ENCODE measurements around the gene TRPV5. TPM values are rescaled to one million over a fixed set of nuclear protein-coding genes. Genes with fewer than 3 reads are reported as not detected.

TRPV5 gene
- total and polyA plus RNA-seq, 2 of the 8 experiments (the other 6 are each of a cell fraction or from before 2014, with no cell fraction given), result 0.03 TPM; not detected in 1

DNA sequence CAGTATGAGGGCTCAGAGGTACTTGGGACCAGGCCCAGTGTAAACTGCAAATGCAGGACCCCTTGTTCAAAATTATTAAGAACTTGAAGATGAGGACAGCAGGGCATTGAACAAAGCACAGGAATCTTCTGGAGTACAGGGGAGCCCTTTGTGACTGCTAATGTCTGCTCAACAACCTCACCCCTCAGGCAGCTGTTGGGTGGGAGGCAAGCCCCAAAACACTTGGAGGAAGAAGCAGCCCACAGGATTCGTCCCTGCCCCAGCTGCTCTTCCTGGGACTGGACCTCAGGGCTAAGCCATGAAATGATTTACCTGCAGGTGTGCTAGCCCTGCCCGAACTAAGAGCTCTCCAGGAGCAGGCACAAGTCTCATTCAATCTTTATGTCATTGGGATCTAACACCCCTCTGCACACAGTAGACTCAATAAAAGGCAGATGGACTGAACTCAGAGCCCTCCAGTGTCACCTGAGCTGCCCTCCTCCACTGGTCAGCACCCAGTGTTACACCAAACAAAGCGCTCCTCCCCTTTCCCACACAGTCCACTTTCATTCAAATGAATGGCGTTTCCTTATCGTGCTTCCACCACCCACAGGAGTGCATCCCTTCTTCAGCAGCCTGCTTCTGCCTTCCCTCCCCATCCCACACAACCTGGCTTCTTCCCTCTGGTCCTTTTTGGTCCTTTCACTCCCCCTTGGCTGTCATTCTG is 1.0 kb downstream of the TRPV5 start:
- WGBS, 2 experiments (ENCODE audit: extremely low coverage in 1 of 2, insufficient coverage in 1 of 2, insufficient read length in 1 of 2, insufficient replicate concordance in 2 of 2, low coverage in 1 of 2, low lambda C conversion rate in 2 of 2, missing lambda C conversion rate in 1 of 2), result 88% methylated on average over 5 of the region's 5 CpGs; no CpG with 5 or more reads in 1 of the 2 experiments
- Histone ChIP-seq H3K14ac (ENCODE audit: insufficient read length) (no peak overlapping the region), H2BK15ac (ENCODE audit: low read length) (no peak overlapping the region), H3K27ac (ENCODE audit: low read depth, low read length) (no peak overlapping the region), H3K27me3 (replicated peaks in 1 of 4; ENCODE audit: control insufficient read depth in 3 of 4, extremely low read depth in 1 of 4, insufficient read depth in 3 of 4, low read length in 3 of 4) (no peaks in the 10 kb centered on the region; a peak in 2 of 7 replicates), H3K4me1 (replicated peaks in 1 of 4; ENCODE audit: control insufficient read depth in 3 of 4, insufficient read depth in 4 of 4, low read length in 3 of 4) (peaks cover 0 to 5% (median 2%) of the 10 kb centered on the region in 4 experiments; a peak in 3 of 7 replicates), H4K8ac (ENCODE audit: extremely low read depth, insufficient read depth, low read length) (no peak overlapping the region), H3K23ac (ENCODE audit: insufficient read length) (no peak overlapping the region), H2BK120ac (replicated peaks; ENCODE audit: low read depth, low read length) (no peak overlapping the region), H3K4me2 (ENCODE audit: insufficient read depth in 1 of 2, low read depth in 2 of 2, low read length in 2 of 2) (no peak overlapping the region; a peak in 1 of 4 replicates), H3K4me3 (ENCODE audit: extremely low read depth in 1 of 4, insufficient read depth in 2 of 4, low read depth in 3 of 4, low read length in 4 of 4) (no peak overlapping the region), H3K56ac (replicated peaks; ENCODE audit: insufficient read length, low read depth, low read length) (no peak overlapping the region), H4K5ac (ENCODE audit: insufficient read length, low read depth, low read length) (no peak overlapping the region), H4K91ac (replicated peaks; ENCODE audit: insufficient read length, low read length) (no peak overlapping the region), H3K36me3 (ENCODE audit: control insufficient read depth in 2 of 4, insufficient read depth in 4 of 4, low read length in 3 of 4) (no peaks in the 10 kb centered on the region), H3K18ac (ENCODE audit: extremely low read depth, low read length) (no peak overlapping the region), H3K9me3 (ENCODE audit: insufficient read depth in 2 of 2, low read depth in 1 of 2, low read length in 1 of 2) (no peaks in the 10 kb centered on the region), H2AK5ac (ENCODE audit: low read depth, low read length) (no peak overlapping the region), H3K79me2 (ENCODE audit: control insufficient read depth in 1 of 2, insufficient read depth in 2 of 2, low read length in 2 of 2) (no peaks in the 10 kb centered on the region), H2BK12ac (ENCODE audit: low read depth, low read length) (no peak overlapping the region), H3K9ac (replicated peaks in 1 of 4; ENCODE audit: extremely low read depth in 1 of 4, low read depth in 3 of 4, low read length in 3 of 4) (no peak overlapping the region), H2AFZ (ENCODE audit: low read length) (0 out of 2 replicates have a peak overlapping the region, but pooled peaks have one; percentile 44), H4K20me1 (replicated peaks in 1 of 2; ENCODE audit: control insufficient read depth in 1 of 2, insufficient read depth in 2 of 2, low read length in 2 of 2) (no peaks in the 10 kb centered on the region), H3K79me1 (ENCODE audit: low read depth, low read length) (no peaks in the 10 kb centered on the region), H3K4ac (replicated peaks; ENCODE audit: insufficient read length, low read depth, low read length) (no peak overlapping the region), H2BK5ac (ENCODE audit: low read depth, low read length) (no peak overlapping the region), H2BK20ac (ENCODE audit: low read length) (no peak overlapping the region), H3K23me2 (ENCODE audit: low read depth, low read length) (peaks cover 2% of the 10 kb centered on the region; the same call in 1 of the 2 replicates)
- ChIA-PET CTCF (ENCODE audit: partially characterized antibody) (interaction anchor here (0.8 to 4.4 kb wide), 14 partner anchors 7 to 119 kb away, joined by 3 to 36 read pairs (median 8); no protein-coding TSS in a partner anchor), POLR2A (ENCODE audit: partially characterized antibody) (interaction anchor here (0.9 kb wide), 1 partner anchor 22 kb away, joined by 3 read pairs; no protein-coding TSS in a partner anchor)
- no peak for FAIRE-seq
- DNase-seq (ENCODE audit: low read depth in 1 of 2, low spot score in 2 of 2), result no peak
- TF ChIP-seq ASH2L (IDR thresholded peaks at IDR 0.05; ENCODE audit: low read length) (no peak), BRCA1 (IDR thresholded peaks at IDR 0.05; ENCODE audit: low read depth, low read length) (no peak), SAP30 (IDR thresholded peaks at IDR 0.05; ENCODE audit: insufficient read depth, insufficient replicate concordance, low read length) (no peak), CHD1 (IDR thresholded peaks at IDR 0.05; ENCODE audit: low read depth, low read length) (no peak), CTBP2 (IDR thresholded peaks at IDR 0.05; ENCODE audit: borderline replicate concordance, insufficient read depth, insufficient read length, low read length) (no peak), NANOG (IDR thresholded peaks at IDR 0.05; ENCODE audit: insufficient read depth, low read depth, low read length, poor library complexity, severe bottlenecking) (no peak), HDAC6 (IDR thresholded peaks at IDR 0.05; ENCODE audit: low read depth, low read length) (no peak), POLR2A (IDR thresholded peaks at IDR 0.05; ENCODE audit: control extremely low read depth in 1 of 2, low read depth in 2 of 2, low read length in 2 of 2) (no peak), SP2 (IDR thresholded peaks at IDR 0.05; ENCODE audit: low read length) (no peak), CBX5 (IDR thresholded peaks at IDR 0.05; ENCODE audit: low read depth, low read length) (no peak)

All from H1 (cell line).